Measurements from ENCODE around the gene MRPL14.

The MRPL14 gene

DNA sequence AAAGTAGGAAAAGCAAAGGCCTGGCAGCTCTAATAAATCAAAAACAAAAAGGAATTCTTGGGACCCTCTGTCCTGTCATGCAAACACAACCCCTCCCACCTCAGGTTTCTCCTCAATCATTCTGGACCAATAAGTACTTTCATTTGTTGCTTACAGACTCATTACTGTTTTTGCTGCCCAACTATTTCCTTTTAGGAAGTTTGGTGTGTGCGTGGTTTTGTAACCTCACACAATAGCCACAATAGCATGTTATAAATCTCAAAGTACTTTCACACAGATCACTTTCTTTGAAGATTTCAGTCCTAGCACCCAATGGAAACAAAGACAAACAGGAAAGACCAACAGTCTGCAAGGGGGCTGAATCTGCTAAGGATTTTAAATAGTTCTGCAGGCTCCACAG is 4.5 kb downstream of the MRPL14 start:
- no peak for DNase-seq

DNA sequence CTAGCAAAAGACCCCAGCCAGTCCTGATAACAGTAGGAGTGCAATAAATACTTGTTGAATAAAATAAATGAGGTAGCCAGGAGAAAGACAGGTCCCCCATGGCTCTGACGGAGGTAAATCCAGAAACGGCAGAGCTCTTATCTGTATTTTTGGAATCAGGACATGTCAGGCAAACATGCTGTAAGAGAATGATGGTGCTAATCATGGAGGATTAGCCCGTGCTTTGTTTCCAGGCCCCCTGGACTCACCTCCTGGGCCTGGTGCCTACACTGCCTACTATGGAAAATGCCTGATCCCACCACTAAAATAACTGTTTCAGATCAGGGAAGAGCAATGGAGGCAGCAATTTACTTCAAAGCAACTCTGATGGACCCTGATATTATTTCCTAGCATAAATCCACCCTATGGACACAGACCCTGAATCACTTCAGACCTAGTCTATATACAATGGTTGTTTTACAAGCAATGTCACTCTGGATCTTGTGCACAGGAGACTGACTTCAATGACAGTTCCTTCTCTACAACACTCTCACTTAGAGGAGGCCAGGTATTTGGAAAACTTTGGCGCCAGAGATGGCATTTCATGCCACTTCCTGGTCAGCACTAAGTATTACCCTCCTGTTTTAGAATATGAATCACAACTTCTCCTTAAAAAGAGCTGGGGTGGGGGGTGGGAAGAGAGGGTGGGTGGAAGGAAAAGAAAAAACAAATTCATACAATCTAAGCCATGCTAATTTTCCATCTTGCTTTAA is 6.4 kb downstream of the MRPL14 start:
- no peak for DNase-seq

DNA sequence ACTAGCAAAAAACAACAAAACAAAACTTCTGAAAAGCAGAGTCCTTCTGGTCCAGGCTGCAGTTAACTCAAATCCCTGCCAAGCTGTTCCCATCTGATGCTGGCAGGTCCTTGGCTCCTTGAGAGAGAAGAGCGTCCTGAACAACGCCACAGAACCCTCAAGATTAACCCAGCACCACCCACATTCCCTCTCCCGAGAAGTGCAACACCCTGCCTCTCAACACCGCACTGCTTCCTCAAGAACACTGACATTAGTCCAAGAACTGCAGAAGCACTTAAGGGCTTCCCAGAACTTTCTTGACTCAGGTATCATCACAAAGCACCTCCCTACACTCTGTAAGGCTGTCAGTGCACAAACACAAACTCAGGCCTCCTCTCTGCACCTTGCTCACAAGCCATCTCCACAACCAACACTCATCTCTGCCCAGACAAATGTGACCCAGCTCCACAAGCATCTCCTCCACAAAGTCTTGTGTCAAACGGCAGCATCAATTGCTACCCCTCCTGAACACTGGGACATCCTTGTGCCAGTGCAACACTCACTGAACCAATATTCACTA is 7.5 kb downstream of the MRPL14 start:
- no peak for DNase-seq

DNA sequence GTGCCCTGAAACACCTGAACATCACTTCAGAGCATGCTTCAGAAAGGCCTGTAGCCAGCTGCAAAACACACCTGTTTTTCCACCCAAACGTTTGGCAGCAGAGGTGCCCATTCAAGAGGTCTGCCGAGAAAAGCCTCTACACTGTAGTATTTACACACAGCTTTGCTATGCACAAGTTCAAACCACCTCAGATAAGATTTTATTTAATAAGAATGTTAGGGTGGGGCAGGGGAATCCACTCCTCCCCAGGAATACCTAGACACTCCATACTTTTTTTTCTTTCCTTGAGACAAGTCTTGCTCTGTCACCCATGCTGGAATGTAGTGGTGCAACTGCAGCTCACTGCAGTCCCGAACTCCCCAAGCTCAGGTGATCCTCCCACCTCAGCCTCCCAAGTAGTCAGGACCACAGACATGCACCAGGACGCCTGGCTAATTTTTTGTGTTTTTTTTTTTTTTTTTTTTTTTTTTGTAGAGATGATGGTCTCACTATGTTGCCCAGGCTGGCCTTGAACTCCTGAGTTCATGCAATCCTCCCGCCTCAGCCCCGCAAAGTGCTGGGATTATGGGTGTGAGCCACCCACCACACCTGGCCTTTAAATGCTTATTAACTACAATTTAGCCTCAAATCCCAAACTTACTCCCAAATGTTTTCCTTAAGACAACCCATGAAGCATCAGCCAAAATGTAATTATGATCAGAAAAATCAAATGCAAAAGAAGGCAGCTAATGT is 9.7 kb downstream of the MRPL14 start:
- no peak for DNase-seq

DNA sequence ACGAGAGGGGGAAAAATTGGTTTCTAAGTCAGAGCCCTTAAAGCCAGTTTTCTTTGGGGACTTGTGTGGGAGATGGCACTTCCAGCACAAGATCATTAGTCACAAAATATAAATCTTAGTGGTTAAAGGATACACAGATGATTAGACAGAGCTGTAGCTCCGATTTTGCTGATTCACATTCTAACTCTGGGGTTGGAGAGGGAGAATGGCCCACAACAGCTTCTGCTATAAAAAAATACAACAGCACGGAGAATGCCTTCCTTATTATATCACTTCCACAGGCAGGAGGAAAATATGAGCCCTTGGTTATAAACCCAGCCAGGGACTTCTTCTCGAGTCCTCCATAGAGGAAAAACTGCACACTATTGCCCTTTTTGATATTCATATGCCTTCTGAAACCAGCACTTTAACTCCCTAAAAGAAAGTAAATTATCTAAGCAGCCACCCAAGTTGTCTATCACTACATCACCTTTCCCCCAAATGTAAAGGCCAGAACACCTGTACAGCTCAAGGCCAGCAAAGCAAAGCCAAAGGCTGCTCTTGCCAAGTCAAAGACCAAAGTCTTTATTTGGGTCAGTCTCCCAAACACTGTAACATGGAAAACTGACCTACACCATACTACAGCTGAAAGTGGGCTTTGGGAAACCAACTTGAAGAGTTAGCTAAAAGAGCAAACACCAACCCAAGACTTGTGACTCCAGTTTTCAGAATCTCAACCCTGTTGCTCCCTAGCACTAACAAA is 10.4 kb downstream of the MRPL14 start:
- no peak for DNase-seq

GRCh38 chr6:44115866-44116265 is 11.4 kb downstream of the MRPL14 start:
- no peak for DNase-seq

GRCh38 chr6:44113414-44113813 is 13.8 kb downstream of the MRPL14 start:
- DNase-seq: no peak

DNA sequence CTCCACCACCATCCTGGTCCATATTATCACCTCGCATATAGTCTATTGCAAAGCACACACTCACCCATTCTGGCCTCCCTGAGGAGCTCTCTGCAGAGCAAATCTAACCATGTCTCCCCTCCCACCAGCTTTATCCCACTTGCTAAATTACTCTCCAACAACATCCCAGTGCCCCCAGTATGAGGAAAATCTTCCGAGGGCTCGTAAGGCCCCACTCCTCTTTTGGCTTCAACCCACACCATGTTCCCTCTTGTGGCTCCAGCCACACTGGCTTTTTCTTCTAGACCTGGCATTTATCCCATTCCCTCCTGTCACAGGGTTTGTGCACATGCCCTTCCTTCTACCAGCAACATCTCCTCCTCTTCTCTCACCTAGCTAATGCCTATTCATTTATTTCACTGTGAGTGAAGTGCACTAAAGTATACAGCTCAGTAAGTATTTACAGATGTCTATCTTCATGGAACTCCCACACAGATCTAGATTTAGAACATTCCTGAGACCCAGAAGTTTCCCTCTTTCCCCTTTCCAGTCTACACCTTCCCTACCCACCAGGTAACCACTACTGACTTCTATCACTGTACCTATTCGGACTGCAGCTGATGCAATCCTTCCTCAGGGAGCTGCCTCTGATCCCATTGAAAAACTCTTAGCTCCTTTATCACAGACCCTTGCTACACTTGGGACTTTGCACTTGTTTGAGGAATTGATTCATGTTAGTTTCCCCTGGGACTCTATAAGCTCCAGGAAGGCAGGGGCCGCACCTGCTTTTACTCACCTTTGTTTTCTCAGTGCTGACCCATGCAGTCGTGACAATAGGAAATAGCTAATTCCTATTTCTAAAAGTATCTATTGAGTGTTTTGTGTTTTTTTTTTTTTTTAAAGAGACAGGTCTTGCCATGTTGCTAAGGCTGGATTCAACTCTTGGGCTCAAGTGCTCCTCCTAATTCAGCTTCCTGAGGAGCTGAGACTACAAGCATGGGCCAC is 15.5 kb downstream of the MRPL14 start:
- DNase-seq: no peak

- DNase-seq: no peak
Observed at GRCh38 chr6:44110966-44111365, 16.3 kb downstream of the MRPL14 start.

- no peak for DNase-seq
Observed at GRCh38 chr6:44110005-44110676, 17.1 kb downstream of the MRPL14 start.

DNA sequence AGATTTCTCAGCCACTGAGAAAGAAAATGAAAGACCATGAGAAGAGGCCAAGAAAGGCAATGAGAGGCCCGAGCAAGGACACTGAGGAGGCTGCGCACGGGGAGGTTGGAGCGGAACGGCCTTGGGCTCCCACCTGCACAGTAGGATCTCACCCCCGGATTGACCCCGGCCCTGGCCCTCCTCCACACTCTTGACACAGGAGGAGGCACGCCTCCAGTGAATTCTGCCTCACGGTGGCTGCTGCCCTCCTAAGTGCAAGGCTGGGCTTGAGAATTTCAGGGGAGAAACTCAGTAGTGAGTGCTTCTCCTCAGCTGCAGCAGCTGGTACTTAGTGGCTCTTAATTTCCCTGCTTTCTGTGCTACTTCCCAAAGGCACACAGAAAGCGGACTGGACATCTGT is 18.0 kb downstream of the MRPL14 start:
- DNase-seq: no peak

DNA sequence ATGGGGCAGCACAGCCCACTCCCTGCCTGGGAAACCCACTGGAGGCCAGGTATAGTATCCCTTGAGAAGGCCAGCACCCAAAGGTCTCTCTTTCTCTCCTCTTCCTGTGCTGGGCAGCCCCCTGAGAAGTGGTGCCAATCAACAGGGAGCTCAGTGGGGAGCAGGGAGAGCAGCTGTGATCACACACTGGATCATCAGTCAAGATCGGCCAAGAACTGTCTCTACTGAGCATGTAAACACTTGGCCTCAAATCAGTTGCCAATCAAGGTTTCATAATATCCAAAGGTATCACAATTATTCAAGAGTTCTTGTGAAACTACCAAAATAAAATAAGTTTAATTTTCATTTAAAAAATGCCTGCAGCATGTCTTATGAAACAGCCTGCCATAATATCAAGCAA is 18.8 kb downstream of the MRPL14 start:
- DNase-seq: no peak

- no peak for DNase-seq
Observed at GRCh38 chr6:44107017-44107416, 20.2 kb downstream of the MRPL14 start.

GRCh38 chr6:44105993-44106740 is 21.1 kb downstream of the MRPL14 start:
- DNase-seq: no peak

- no peak for DNase-seq
Observed at GRCh38 chr6:44105146-44105545, 22.1 kb downstream of the MRPL14 start.

- DNase-seq: no peak
Observed at GRCh38 chr6:44104481-44105021, 22.7 kb downstream of the MRPL14 start.

DNA sequence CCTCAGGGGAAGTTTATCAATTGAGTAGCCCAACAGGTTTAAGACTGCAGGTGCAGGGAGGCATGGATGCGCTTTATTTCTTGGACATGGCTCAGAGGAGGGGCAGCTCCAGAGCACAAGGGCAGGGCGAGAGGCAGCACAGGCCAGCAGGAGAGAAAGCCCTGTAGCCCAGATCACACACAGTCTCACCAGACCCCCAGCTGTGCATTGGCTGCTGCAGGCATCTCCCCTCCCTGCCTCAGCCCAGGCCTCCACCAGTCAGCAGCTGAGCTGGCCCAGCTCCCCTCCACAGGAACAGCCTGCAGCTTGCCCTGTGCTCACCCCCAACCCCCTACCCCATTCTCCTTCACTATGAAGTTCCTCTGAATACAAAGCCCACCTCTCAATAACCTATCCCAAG is 24.7 kb downstream of the MRPL14 start:
- no peak for DNase-seq

DNA sequence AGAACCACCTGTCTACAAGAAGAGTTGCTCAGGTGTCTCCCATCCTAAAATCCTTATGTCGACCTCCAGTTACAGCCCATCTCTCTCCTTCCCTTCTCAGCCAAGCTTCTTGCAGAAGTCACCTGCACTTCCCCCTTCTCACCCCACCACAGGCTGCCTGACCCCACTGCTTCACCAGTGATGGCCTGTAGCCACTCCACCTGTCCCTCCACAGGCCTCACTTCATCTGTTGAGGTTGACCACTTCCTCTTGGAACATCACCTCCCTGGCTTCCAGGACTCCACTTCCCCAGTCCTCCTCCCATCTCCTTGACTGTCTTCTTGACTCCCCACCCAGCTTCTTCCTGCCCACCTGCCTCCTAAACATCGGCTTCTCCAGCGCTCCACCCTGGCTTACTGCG is 25.4 kb downstream of the MRPL14 start:
- no peak for DNase-seq

- peak in 1 of 3 experiments; percentile 16 for DNase-seq
Observed at GRCh38 chr6:44100088-44100550, 27.1 kb downstream of the MRPL14 start.

DNA sequence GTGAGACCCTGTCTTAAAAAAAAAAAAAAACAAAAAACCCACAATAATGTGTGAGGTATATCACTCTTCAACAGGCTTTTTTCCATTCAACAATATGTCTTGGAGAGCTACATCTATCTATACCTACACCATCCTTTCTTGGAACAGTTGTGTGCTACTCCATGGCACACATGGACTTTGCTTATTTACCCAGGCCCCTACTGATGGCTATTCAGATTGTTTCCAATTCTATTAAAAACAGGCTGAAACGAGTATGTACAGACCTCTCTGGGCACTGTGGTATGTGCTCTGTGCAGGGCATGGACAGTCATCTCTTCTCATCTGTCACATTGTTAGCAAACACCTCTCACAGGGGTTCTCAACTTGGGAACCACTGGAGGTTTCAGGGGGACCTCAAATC is 28.1 kb downstream of the MRPL14 start:
- no peak for DNase-seq
